Neural cell (in vitro differentiated cells): ENCODE measurements around the gene COX7A2. TPM values are rescaled to one million over a fixed set of nuclear protein-coding genes. Genes with fewer than 3 reads are reported as not detected.

Experiments used
- H2AFZ ChIP-seq: fragments of 200-600, 300-800 bp; sonication (generic), shearing (Covaris generic); 2 replicates; pipeline ENCODE4 v1.6.0; 2014; ENCODE audit warnings: low read depth, mild to moderate bottlenecking, antibody characterized with exemption, low read length, moderate library complexity
- H3F3A ChIP-seq: fragments of 200-600 bp; shearing (Covaris generic); 2 replicates; pipeline ENCODE4 v1.6.1; 2016; ENCODE audit warnings: mild to moderate bottlenecking, moderate library complexity, mixed read lengths, antibody characterized with exemption, low read length; ENCODE audit not compliant: insufficient read depth, poor library complexity, severe bottlenecking
- H3K27ac ChIP-seq: fragments of 200-600, 300-800 bp; sonication (generic), shearing (Covaris generic); 2 replicates; pipeline ENCODE4 v1.5.1; 2014; ENCODE audit warnings: mild to moderate bottlenecking, low read length, moderate library complexity
- H3K27me3 ChIP-seq: fragments of 300-800, 200-600 bp; sonication (generic), shearing (Covaris generic); 2 replicates; pipeline ENCODE4 v1.6.0; 2014; ENCODE audit warnings: mild to moderate bottlenecking, low read depth, low read length, moderate library complexity; ENCODE audit not compliant: insufficient read depth
- H3K36me3 ChIP-seq: fragments of 300-800, 200-600 bp; sonication (generic), shearing (Covaris generic); 2 replicates; pipeline ENCODE4 v1.5.1; 2014; ENCODE audit warnings: mild to moderate bottlenecking, antibody characterized with exemption, low read length, moderate library complexity; ENCODE audit not compliant: insufficient read depth
- H3K4me2 ChIP-seq: fragments of 300-800, 200-600 bp; sonication (generic), shearing (Covaris generic); 2 replicates; pipeline ENCODE4 v1.6.0; 2014; ENCODE audit warnings: mild to moderate bottlenecking, low read length
- H3K4me3 ChIP-seq: fragments of 300-800, 200-600 bp; sonication (generic), shearing (Covaris generic); 2 replicates; pipeline ENCODE4 v1.5.1; 2014; ENCODE audit warnings: mild to moderate bottlenecking, low read length, moderate library complexity
- H3K79me2 ChIP-seq: fragments of 200-600 bp; shearing (Covaris generic); replicated peaks from 2 replicates; pipeline ENCODE4 v1.6.0; 2014; ENCODE audit warnings: mild to moderate bottlenecking, low read length, moderate library complexity; ENCODE audit not compliant: insufficient read depth
- H3K9ac ChIP-seq: fragments of 300-800, 200-600 bp; sonication (generic), shearing (Covaris generic); 2 replicates; pipeline ENCODE4 v1.6.1; 2016; ENCODE audit warnings: mild to moderate bottlenecking, low read length, mixed read lengths
- H3K9me2 ChIP-seq: fragments of 200-600 bp; shearing (Covaris generic); 2 replicates; pipeline ENCODE4 v1.6.1; 2016; ENCODE audit warnings: mild to moderate bottlenecking, low read length, mixed read lengths; ENCODE audit not compliant: insufficient read depth
- H3K9me3 ChIP-seq: fragments of 200-600, 300-800 bp; sonication (generic), shearing (Covaris generic); 2 replicates; pipeline ENCODE4 v1.6.1; 2016; ENCODE audit warnings: mild to moderate bottlenecking, mixed run types, low read length, moderate library complexity, mixed read lengths
- H4K20me1 ChIP-seq: fragments of 200-600 bp; shearing (Covaris generic); 2 replicates; pipeline ENCODE4 v1.6.1; 2016; ENCODE audit warnings: mild to moderate bottlenecking, mixed run types; ENCODE audit not compliant: insufficient read depth
- CTCF ChIP-seq: fragments of 450-650 bp; IDR thresholded peaks from 2 replicates; pipeline ENCODE4 v1.5.1; 2014; ENCODE audit warnings: antibody characterized with exemption, mild to moderate bottlenecking, moderate library complexity; ENCODE audit not compliant: poor library complexity, severe bottlenecking
- EP300 ChIP-seq: fragments of 450-650 bp; conservative IDR thresholded peaks from 2 replicates; pipeline ENCODE4 v1.6.1; 2014; ENCODE audit warnings: antibody characterized with exemption, mild to moderate bottlenecking, moderate library complexity; ENCODE audit not compliant: poor library complexity, severe bottlenecking
- EZH2 ChIP-seq: fragments of 200-600, 300-800 bp; shearing (Covaris generic), sonication (generic); IDR thresholded peaks from 2 replicates; pipeline ENCODE4 v1.6.1; 2014; ENCODE audit warnings: antibody characterized with exemption, low read length, borderline replicate concordance, mild to moderate bottlenecking; ENCODE audit not compliant: insufficient read depth, poor library complexity, severe bottlenecking
- MXI1 ChIP-seq: fragments of 450-650 bp; conservative IDR thresholded peaks from 2 replicates; pipeline ENCODE4 v1.6.1; 2014; ENCODE audit warnings: antibody characterized with exemption, mild to moderate bottlenecking; ENCODE audit not compliant: poor library complexity, severe bottlenecking
- POLR2AphosphoS5 ChIP-seq: IDR thresholded peaks from 2 replicates; pipeline ENCODE4 v1.6.1; 2012
- RAD21 ChIP-seq: fragments of 450-650 bp; conservative IDR thresholded peaks from 2 replicates; pipeline ENCODE4 v1.6.1; 2014; ENCODE audit warnings: antibody characterized with exemption, mild to moderate bottlenecking, moderate library complexity
- REST ChIP-seq: IDR thresholded peaks from 2 replicates; pipeline ENCODE4 v1.6.1; 2012; ENCODE audit warnings: borderline replicate concordance
- SMC3 ChIP-seq: fragments of 450-650 bp; conservative IDR thresholded peaks from 2 replicates; pipeline ENCODE4 v1.6.1; 2014; ENCODE audit warnings: antibody characterized with exemption, mild to moderate bottlenecking, moderate library complexity; ENCODE audit not compliant: poor library complexity
- TAF1 ChIP-seq: IDR thresholded peaks from 2 replicates; pipeline ENCODE4 v1.6.1; 2012; ENCODE audit warnings: low read depth
- polyA plus RNA-seq: library from polyadenylated mRNA; depleted of rRNA; stranded (reverse); fragments of >200 nt; gene quantifications from 2 replicates; pipeline ENCODE4 v1.2.3, GENCODE V29; 2014

COX7A2 gene
- polyA plus RNA-seq, 1 donor from 2014 or later = 2,909 TPM

GRCh38 chr6:75285283-75285639 is 41.7 kb upstream of the COX7A2 start:
- no peak for TF ChIP-seq REST
- TF ChIP-seq MXI1 = no peak
- no peak for TF ChIP-seq EZH2
- no peak for TF ChIP-seq EP300
- TF ChIP-seq POLR2AphosphoS5 = no peak
- no peak for TF ChIP-seq TAF1
- no peak for TF ChIP-seq CTCF
- TF ChIP-seq SMC3 = no peak
- no peak for TF ChIP-seq RAD21
- no peaks in the 10 kb centered on the region for H3K27me3 ChIP-seq
- H3K27ac ChIP-seq = peak overlapping the region; percentile 97
- no peaks in the 10 kb centered on the region for H3K36me3 ChIP-seq
- peak overlapping the region; percentile 87 for H3K4me3 ChIP-seq
- no peaks in the 10 kb centered on the region for H3K9me3 ChIP-seq
- H2AFZ ChIP-seq = peak overlapping the region; percentile 65
- H3K4me2 ChIP-seq = peak overlapping the region; percentile 100
- peaks cover 3% of the 10 kb centered on the region for H3F3A ChIP-seq
- peak overlapping the region; percentile 86 for H3K9ac ChIP-seq
- H3K79me2 ChIP-seq = peaks cover 48% of the 10 kb centered on the region
- no peaks in the 10 kb centered on the region for H4K20me1 ChIP-seq
- H3K9me2 ChIP-seq = no peaks in the 10 kb centered on the region

GRCh38 chr6:75284632-75285282 is 41.2 kb upstream of the COX7A2 start, which contains the start of gene TMEM30A:
TMEM30A (minus strand) TSS chr6:75284792; CDS start chr6:75284638, 154 bp downstream.
- Histone ChIP-seq H3K27me3 (no peaks in the 10 kb centered on the region), H3K36me3 (no peaks in the 10 kb centered on the region), H4K20me1 (no peaks in the 10 kb centered on the region), H3F3A (no peaks in the 10 kb centered on the region), H3K9me3 (no peaks in the 10 kb centered on the region), H3K9ac (peak within 1 kb of the TSS; percentile 97), H2AFZ (peak within 1 kb of the TSS; percentile 65), H3K9me2 (no peaks in the 10 kb centered on the region), H3K4me2 (peak within 1 kb of the TSS; percentile 100), H3K27ac (peak within 1 kb of the TSS; percentile 97), H3K4me3 (peak within 1 kb of the TSS; percentile 87), H3K79me2 (peaks cover 53% of the 10 kb centered on the region)
- TF ChIP-seq EZH2 (no peak), POLR2AphosphoS5 (peak; percentile 94), MXI1 (peak; percentile 77), TAF1 (peak; percentile 92), CTCF (no peak), REST (peak; percentile 89), SMC3 (no peak), RAD21 (peak; percentile 16), EP300 (peak; percentile 40)
